Neural cell (in vitro differentiated cells): ENCODE measurements around the gene FAM53B. TPM values are rescaled to one million over a fixed set of nuclear protein-coding genes. Genes with fewer than 3 reads are reported as not detected.

Experiments
- H2AFZ ChIP-seq: fragments of 200-600, 300-800 bp; sonication (generic), shearing (Covaris generic); 2 replicates; pipeline ENCODE4 v1.6.0; 2014; ENCODE audit warnings: low read depth, mild to moderate bottlenecking, antibody characterized with exemption, low read length, moderate library complexity
- H3F3A ChIP-seq: fragments of 200-600 bp; shearing (Covaris generic); 2 replicates; pipeline ENCODE4 v1.6.1; 2016; ENCODE audit warnings: mild to moderate bottlenecking, moderate library complexity, mixed read lengths, antibody characterized with exemption, low read length; ENCODE audit not compliant: insufficient read depth, poor library complexity, severe bottlenecking
- H3K27ac ChIP-seq: fragments of 200-600, 300-800 bp; sonication (generic), shearing (Covaris generic); 2 replicates; pipeline ENCODE4 v1.5.1; 2014; ENCODE audit warnings: mild to moderate bottlenecking, low read length, moderate library complexity
- H3K27me3 ChIP-seq: fragments of 300-800, 200-600 bp; sonication (generic), shearing (Covaris generic); 2 replicates; pipeline ENCODE4 v1.6.0; 2014; ENCODE audit warnings: mild to moderate bottlenecking, low read depth, low read length, moderate library complexity; ENCODE audit not compliant: insufficient read depth
- H3K36me3 ChIP-seq: fragments of 300-800, 200-600 bp; sonication (generic), shearing (Covaris generic); 2 replicates; pipeline ENCODE4 v1.5.1; 2014; ENCODE audit warnings: mild to moderate bottlenecking, antibody characterized with exemption, low read length, moderate library complexity; ENCODE audit not compliant: insufficient read depth
- H3K4me2 ChIP-seq: fragments of 300-800, 200-600 bp; sonication (generic), shearing (Covaris generic); 2 replicates; pipeline ENCODE4 v1.6.0; 2014; ENCODE audit warnings: mild to moderate bottlenecking, low read length
- H3K4me3 ChIP-seq: fragments of 300-800, 200-600 bp; sonication (generic), shearing (Covaris generic); 2 replicates; pipeline ENCODE4 v1.5.1; 2014; ENCODE audit warnings: mild to moderate bottlenecking, low read length, moderate library complexity
- H3K79me2 ChIP-seq: fragments of 200-600 bp; shearing (Covaris generic); replicated peaks from 2 replicates; pipeline ENCODE4 v1.6.0; 2014; ENCODE audit warnings: mild to moderate bottlenecking, low read length, moderate library complexity; ENCODE audit not compliant: insufficient read depth
- H3K9ac ChIP-seq: fragments of 300-800, 200-600 bp; sonication (generic), shearing (Covaris generic); 2 replicates; pipeline ENCODE4 v1.6.1; 2016; ENCODE audit warnings: mild to moderate bottlenecking, low read length, mixed read lengths
- H3K9me2 ChIP-seq: fragments of 200-600 bp; shearing (Covaris generic); 2 replicates; pipeline ENCODE4 v1.6.1; 2016; ENCODE audit warnings: mild to moderate bottlenecking, low read length, mixed read lengths; ENCODE audit not compliant: insufficient read depth
- H3K9me3 ChIP-seq: fragments of 200-600, 300-800 bp; sonication (generic), shearing (Covaris generic); 2 replicates; pipeline ENCODE4 v1.6.1; 2016; ENCODE audit warnings: mild to moderate bottlenecking, mixed run types, low read length, moderate library complexity, mixed read lengths
- H4K20me1 ChIP-seq: fragments of 200-600 bp; shearing (Covaris generic); 2 replicates; pipeline ENCODE4 v1.6.1; 2016; ENCODE audit warnings: mild to moderate bottlenecking, mixed run types; ENCODE audit not compliant: insufficient read depth
- CTCF ChIP-seq: fragments of 450-650 bp; IDR thresholded peaks from 2 replicates; pipeline ENCODE4 v1.5.1; 2014; ENCODE audit warnings: antibody characterized with exemption, mild to moderate bottlenecking, moderate library complexity; ENCODE audit not compliant: poor library complexity, severe bottlenecking
- EP300 ChIP-seq: fragments of 450-650 bp; conservative IDR thresholded peaks from 2 replicates; pipeline ENCODE4 v1.6.1; 2014; ENCODE audit warnings: antibody characterized with exemption, mild to moderate bottlenecking, moderate library complexity; ENCODE audit not compliant: poor library complexity, severe bottlenecking
- EZH2 ChIP-seq: fragments of 200-600, 300-800 bp; shearing (Covaris generic), sonication (generic); IDR thresholded peaks from 2 replicates; pipeline ENCODE4 v1.6.1; 2014; ENCODE audit warnings: antibody characterized with exemption, low read length, borderline replicate concordance, mild to moderate bottlenecking; ENCODE audit not compliant: insufficient read depth, poor library complexity, severe bottlenecking
- MXI1 ChIP-seq: fragments of 450-650 bp; conservative IDR thresholded peaks from 2 replicates; pipeline ENCODE4 v1.6.1; 2014; ENCODE audit warnings: antibody characterized with exemption, mild to moderate bottlenecking; ENCODE audit not compliant: poor library complexity, severe bottlenecking
- POLR2AphosphoS5 ChIP-seq: IDR thresholded peaks from 2 replicates; pipeline ENCODE4 v1.6.1; 2012
- RAD21 ChIP-seq: fragments of 450-650 bp; conservative IDR thresholded peaks from 2 replicates; pipeline ENCODE4 v1.6.1; 2014; ENCODE audit warnings: antibody characterized with exemption, mild to moderate bottlenecking, moderate library complexity
- REST ChIP-seq: IDR thresholded peaks from 2 replicates; pipeline ENCODE4 v1.6.1; 2012; ENCODE audit warnings: borderline replicate concordance
- SMC3 ChIP-seq: fragments of 450-650 bp; conservative IDR thresholded peaks from 2 replicates; pipeline ENCODE4 v1.6.1; 2014; ENCODE audit warnings: antibody characterized with exemption, mild to moderate bottlenecking, moderate library complexity; ENCODE audit not compliant: poor library complexity
- TAF1 ChIP-seq: IDR thresholded peaks from 2 replicates; pipeline ENCODE4 v1.6.1; 2012; ENCODE audit warnings: low read depth
- polyA plus RNA-seq: library from polyadenylated mRNA; depleted of rRNA; stranded (reverse); fragments of >200 nt; gene quantifications from 2 replicates; pipeline ENCODE4 v1.2.3, GENCODE V29; 2014

The FAM53B gene
- polyA plus RNA-seq, 1 donor from 2014 or later = 21.8 TPM

GRCh38 chr10:124745673-124746072, 1.5 kb upstream of the FAM53B start:
- Histone ChIP-seq H3K36me3 (no peaks in the 10 kb centered on the region), H2AFZ (no peak overlapping the region), H3K27ac (no peak overlapping the region), H3K9ac (no peak overlapping the region), H3F3A (peaks cover 4% of the 10 kb centered on the region), H3K4me3 (no peak overlapping the region), H3K9me3 (no peaks in the 10 kb centered on the region), H4K20me1 (no peaks in the 10 kb centered on the region), H3K9me2 (no peaks in the 10 kb centered on the region), H3K4me2 (no peak overlapping the region), H3K27me3 (no peaks in the 10 kb centered on the region), H3K79me2 (peaks cover 22% of the 10 kb centered on the region)
- peak; percentile 60 for TF ChIP-seq CTCF
- peak; percentile 60 for TF ChIP-seq RAD21
- TF ChIP-seq SMC3 = peak; percentile 45
- TF ChIP-seq EP300 = no peak

GRCh38 chr10:124745252-124745651, 1.1 kb upstream of the FAM53B start:
- Histone ChIP-seq H3K79me2 (peaks cover 26% of the 10 kb centered on the region), H3K4me2 (no peak overlapping the region), H2AFZ (no peak overlapping the region), H3K9me2 (no peaks in the 10 kb centered on the region), H3K27me3 (no peaks in the 10 kb centered on the region), H3K4me3 (no peak overlapping the region), H3F3A (peaks cover 4% of the 10 kb centered on the region), H3K9ac (no peak overlapping the region), H4K20me1 (no peaks in the 10 kb centered on the region), H3K27ac (no peak overlapping the region), H3K36me3 (no peaks in the 10 kb centered on the region), H3K9me3 (no peaks in the 10 kb centered on the region)
- no peak for TF ChIP-seq MXI1
- TF ChIP-seq RAD21 = no peak
- TF ChIP-seq EZH2 = no peak
- TF ChIP-seq EP300 = no peak
- no peak for TF ChIP-seq REST
- TF ChIP-seq POLR2AphosphoS5 = no peak
- TF ChIP-seq SMC3 = no peak
- no peak for TF ChIP-seq TAF1
- no peak for TF ChIP-seq CTCF
